CD14-positive monocyte (primary cell): ENCODE data around the gene FGF2. TPM values are rescaled to one million over a fixed set of nuclear protein-coding genes. Genes with fewer than 3 reads are reported as not detected.

ENCODE experiments used
- DNase-seq, 3 donors: peaks; one replicate each; pipeline ENCODE4 v3.0.0-alpha.2; 2011 to 2022
- H2AFZ ChIP-seq: 2 replicates; pipeline ENCODE4 v1.6.0; 2012; ENCODE audit warnings: mild to moderate bottlenecking, low read depth, low read length, inconsistent platforms; ENCODE audit not compliant: insufficient read depth, poor library complexity, severe bottlenecking
- H3K27ac ChIP-seq, 2 donors: 1 replicate in 1 of 2; 2 replicates in 1 of 2; pipeline ENCODE4 v1.5.1; 2012 to 2013; ENCODE audit warnings: low read length in 2 of 2, control low read depth in 1 of 2, inconsistent platforms in 1 of 2, low read depth in 1 of 2, mild to moderate bottlenecking in 1 of 2
- H3K27me3 ChIP-seq, 2 donors: one replicate each; pipeline versions ENCODE4 v1.6.0 to v1.6.1; 2011 to 2013; ENCODE audit warnings: low read length in 2 of 2; ENCODE audit not compliant: control insufficient read depth in 2 of 2, insufficient read depth in 2 of 2
- H3K36me3 ChIP-seq, 2 donors: replicated peaks in 1 of 2; 1 replicate in 1 of 2; 2 replicates in 1 of 2; pipeline versions ENCODE4 v1.5.1 to v1.6.1; 2012 to 2013; ENCODE audit warnings: low read length in 2 of 2, control low read depth in 1 of 2, inconsistent platforms in 1 of 2, mild to moderate bottlenecking in 1 of 2; ENCODE audit not compliant: insufficient read depth in 2 of 2, control insufficient read depth in 1 of 2
- H3K4me1 ChIP-seq, 2 donors: 1 replicate in 1 of 2; 2 replicates in 1 of 2; pipeline versions ENCODE4 v1.5.1 to v1.6.1; 2012 to 2013; ENCODE audit warnings: low read length in 2 of 2, control low read depth in 1 of 2, inconsistent platforms in 1 of 2, mild to moderate bottlenecking in 1 of 2, moderate library complexity in 1 of 2; ENCODE audit not compliant: insufficient read depth in 2 of 2, control insufficient read depth in 1 of 2
- H3K4me2 ChIP-seq: replicated peaks from 2 replicates; pipeline ENCODE3; 2012; ENCODE audit warnings: low read length, moderate library complexity, mild to moderate bottlenecking; ENCODE audit not compliant: poor library complexity, severe bottlenecking; ENCODE audit errors: extremely low read depth
- H3K4me3 ChIP-seq, 3 experiments: fragments of 200-600 bp in 1 of 3; sonication (generic) in 1 of 3; replicated peaks in 1 of 3; 1 replicate in 2 of 3; 2 replicates in 1 of 3; pipeline ENCODE4 v1.5.1; 2011 to 2013; ENCODE audit warnings: low read length in 3 of 3, mild to moderate bottlenecking in 3 of 3, control low read depth in 2 of 3, low read depth in 2 of 3, inconsistent platforms in 1 of 3, moderate library complexity in 1 of 3
- H3K79me2 ChIP-seq: 2 replicates; pipeline ENCODE4 v1.6.0; 2012; ENCODE audit warnings: mild to moderate bottlenecking, control low read depth, inconsistent platforms, low read length, moderate library complexity; ENCODE audit not compliant: insufficient read depth
- H3K9ac ChIP-seq: 2 replicates; pipeline ENCODE4 v1.6.0; 2017; ENCODE audit warnings: low read length, mild to moderate bottlenecking; ENCODE audit not compliant: insufficient read depth, poor library complexity, severe bottlenecking
- H3K9me3 ChIP-seq, 2 donors: replicated peaks in 1 of 2; 1 replicate in 1 of 2; 2 replicates in 1 of 2; pipeline versions ENCODE4 v1.5.1 to v1.6.1; 2012 to 2013; ENCODE audit warnings: low read length in 2 of 2, control low read depth in 1 of 2; ENCODE audit not compliant: control insufficient read depth in 1 of 2, insufficient read depth in 1 of 2
- H4K20me1 ChIP-seq: 2 replicates; pipeline ENCODE4 v1.6.0; 2012; ENCODE audit warnings: mild to moderate bottlenecking, low read length, control low read depth, moderate library complexity; ENCODE audit not compliant: insufficient read depth
- H3K27ac Mint-ChIP-seq, 7 donors: one replicate each; pipeline ENCODE4 v1.8.0; 2020; ENCODE audit warnings: mild to moderate bottlenecking in 7 of 7, mixed read lengths in 7 of 7, moderate library complexity in 6 of 7, inconsistent platforms in 2 of 7
- H3K27me3 Mint-ChIP-seq, 3 donors: one replicate each; pipeline ENCODE4 v1.8.0; 2021 to 2022; ENCODE audit warnings: low read depth in 3 of 3, mild to moderate bottlenecking in 3 of 3, mixed read lengths in 3 of 3, moderate library complexity in 3 of 3, inconsistent platforms in 1 of 3
- H3K36me3 Mint-ChIP-seq, 2 donors: one replicate each; pipeline ENCODE4 v1.8.0; 2020; ENCODE audit warnings: mixed read lengths in 2 of 2, inconsistent platforms in 1 of 2, mild to moderate bottlenecking in 1 of 2
- H3K4me1 Mint-ChIP-seq: one replicate; pipeline ENCODE4 v1.8.0; 2020; ENCODE audit warnings: mild to moderate bottlenecking, mixed read lengths
- H3K4me3 Mint-ChIP-seq, 2 donors: one replicate each; pipeline ENCODE4 v1.8.0; 2020; ENCODE audit warnings: mild to moderate bottlenecking in 2 of 2, mixed read lengths in 2 of 2, moderate library complexity in 1 of 2
- H3K9me3 Mint-ChIP-seq, 7 donors: one replicate each; pipeline ENCODE4 v1.8.0; 2020 to 2022; ENCODE audit warnings: mixed read lengths in 7 of 7, mild to moderate bottlenecking in 6 of 7, moderate library complexity in 6 of 7, inconsistent platforms in 2 of 7
- WGBS: methylation state at CpG from one replicate; pipeline ENCODE4 v1.1.5; 2013; ENCODE audit warnings: missing lambda C conversion rate; ENCODE audit not compliant: insufficient coverage; 5-methylcytosine and 5-hydroxymethylcytosine counted together
- intact Hi-C, 2 donors: fragments of 100-400 bp; cut with micrococcal nuclease; formaldehyde crosslinking; loops; one replicate each; pipeline versions ENCODE4 v1.15.0 to v1.15.1; 2023
- polyA plus RNA-seq, 3 donors: library from polyadenylated mRNA; depleted of rRNA in 1 of 3; unstranded in 2 of 3; stranded (reverse) in 1 of 3; fragments of 300-500 nt in 2 of 3; fragments of >200 nt in 1 of 3; fragmentation: Illumina TruSeq in 2 of 3; gene quantifications; 1 replicate in 2 of 3; 2 replicates in 1 of 3; pipeline ENCODE4 v1.2.3, GENCODE V29; 2012 to 2021
- TF ChIP-seq, protein P1 (sequence below): fragments of 200-600 bp; IDR thresholded peaks from one replicate; pipeline ENCODE4 v1.8.0; 2022; ENCODE audit warnings: antibody characterized with exemption, mild to moderate bottlenecking

Gene FGF2
- polyA plus RNA-seq, 3 donors = not detected

DNA sequence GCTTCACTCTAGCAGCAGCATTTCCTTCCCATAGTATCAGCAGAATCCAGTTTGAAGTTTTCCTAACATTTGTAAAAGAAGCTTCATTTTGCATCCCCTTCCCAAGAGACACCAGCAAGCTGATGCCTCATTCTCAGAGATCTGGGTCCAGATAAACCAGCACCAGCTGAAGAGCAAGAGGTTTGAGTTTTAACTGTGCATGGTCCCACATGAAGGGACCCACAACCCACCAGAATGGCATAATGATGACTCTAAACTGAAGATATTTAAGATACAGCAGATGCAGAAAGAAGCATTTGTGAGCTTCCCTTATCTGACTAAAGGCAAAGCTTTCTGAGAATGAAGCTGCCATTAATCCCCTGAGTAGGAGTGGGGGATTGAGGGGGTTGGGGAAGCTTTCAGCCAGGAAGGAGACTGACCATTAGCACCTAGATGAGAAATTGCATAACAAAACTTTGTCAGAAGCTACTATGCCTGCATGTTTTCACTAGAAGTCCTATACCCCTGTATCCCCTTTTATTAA is 77.2 kb downstream of the FGF2 start:
- Mint-ChIP-seq H3K4me1 (no peaks in the 10 kb centered on the region), H3K27me3 (no peaks in the 10 kb centered on the region), H3K36me3 (peaks cover 2 to 14% of the 10 kb centered on the region in 2 donors), H3K4me3 (no peak overlapping the region), H3K9me3 (peaks cover 0 to 3% (median 0%) of the 10 kb centered on the region in 7 donors), H3K27ac (peak overlapping the region in 1 of 7 donors; percentile 50)
- no peaks in the 10 kb centered on the region for H3K27me3 ChIP-seq
- no peaks in the 10 kb centered on the region for H3K79me2 ChIP-seq
- H3K4me2 ChIP-seq = no peak overlapping the region
- H3K27ac ChIP-seq = no peak overlapping the region
- H3K9me3 ChIP-seq = no peaks in the 10 kb centered on the region
- H2AFZ ChIP-seq = no peak overlapping the region
- TF ChIP-seq, protein P1, sequence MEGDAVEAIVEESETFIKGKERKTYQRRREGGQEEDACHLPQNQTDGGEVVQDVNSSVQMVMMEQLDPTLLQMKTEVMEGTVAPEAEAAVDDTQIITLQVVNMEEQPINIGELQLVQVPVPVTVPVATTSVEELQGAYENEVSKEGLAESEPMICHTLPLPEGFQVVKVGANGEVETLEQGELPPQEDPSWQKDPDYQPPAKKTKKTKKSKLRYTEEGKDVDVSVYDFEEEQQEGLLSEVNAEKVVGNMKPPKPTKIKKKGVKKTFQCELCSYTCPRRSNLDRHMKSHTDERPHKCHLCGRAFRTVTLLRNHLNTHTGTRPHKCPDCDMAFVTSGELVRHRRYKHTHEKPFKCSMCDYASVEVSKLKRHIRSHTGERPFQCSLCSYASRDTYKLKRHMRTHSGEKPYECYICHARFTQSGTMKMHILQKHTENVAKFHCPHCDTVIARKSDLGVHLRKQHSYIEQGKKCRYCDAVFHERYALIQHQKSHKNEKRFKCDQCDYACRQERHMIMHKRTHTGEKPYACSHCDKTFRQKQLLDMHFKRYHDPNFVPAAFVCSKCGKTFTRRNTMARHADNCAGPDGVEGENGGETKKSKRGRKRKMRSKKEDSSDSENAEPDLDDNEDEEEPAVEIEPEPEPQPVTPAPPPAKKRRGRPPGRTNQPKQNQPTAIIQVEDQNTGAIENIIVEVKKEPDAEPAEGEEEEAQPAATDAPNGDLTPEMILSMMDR = no peak
- no peaks in the 10 kb centered on the region for H3K36me3 ChIP-seq
- H3K4me1 ChIP-seq = no peaks in the 10 kb centered on the region
- intact Hi-C loops = no loop called here
- no peak for DNase-seq
- no peak overlapping the region for H3K9ac ChIP-seq
- no peak overlapping the region for H3K4me3 ChIP-seq
- H4K20me1 ChIP-seq = no peaks in the 10 kb centered on the region

DNA sequence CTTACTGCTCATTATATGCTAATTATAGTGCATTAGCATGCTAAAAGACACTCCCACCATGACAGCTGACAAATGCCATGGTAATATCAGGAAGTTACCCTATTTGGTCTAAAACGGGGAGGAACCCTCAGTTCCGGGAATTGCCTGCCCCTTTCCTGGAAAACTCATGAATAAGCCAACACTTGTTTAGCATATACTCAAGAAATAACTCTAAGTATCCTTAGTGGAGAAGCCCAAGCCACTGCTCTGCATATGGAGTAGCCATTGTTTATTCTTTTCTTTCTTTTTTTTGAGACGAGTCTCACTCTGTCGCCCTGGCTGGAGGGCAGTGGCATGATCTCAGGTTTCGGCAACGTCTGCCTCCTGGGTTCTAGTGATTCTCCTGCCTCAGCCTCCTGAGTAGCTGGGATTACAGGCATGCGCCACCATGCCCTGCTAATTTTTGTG is 80.3 kb downstream of the FGF2 start:
- Mint-ChIP-seq H3K9me3 (peaks cover 0 to 3% (median 0%) of the 10 kb centered on the region in 7 donors), H3K27me3 (no peaks in the 10 kb centered on the region), H3K27ac (no peak overlapping the region), H3K4me1 (no peaks in the 10 kb centered on the region), H3K36me3 (peaks cover 6 to 18% of the 10 kb centered on the region in 2 donors), H3K4me3 (no peak overlapping the region)
- Histone ChIP-seq H3K27me3 (no peaks in the 10 kb centered on the region), H3K4me1 (no peaks in the 10 kb centered on the region), H3K4me3 (no peak overlapping the region), H3K9ac (no peak overlapping the region), H3K36me3 (peaks cover 0 to 3% of the 10 kb centered on the region in 2 donors), H2AFZ (no peak overlapping the region), H3K79me2 (no peaks in the 10 kb centered on the region), H3K9me3 (no peaks in the 10 kb centered on the region), H3K4me2 (no peak overlapping the region), H4K20me1 (no peaks in the 10 kb centered on the region), H3K27ac (no peak overlapping the region)
- DNase-seq = no peak
- intact Hi-C loops = no loop called here
- TF ChIP-seq, protein P1 = no peak
- WGBS = 100% methylated on average over 2 of the region's 7 CpGs
